Epithelial cell of proximal tubule (primary cell): Measurements from ENCODE around the gene PTPN21. TPM values are rescaled to one million over a fixed set of nuclear protein-coding genes. Genes with fewer than 3 reads are reported as not detected.
"Not testable (repeated sequence)": the region's sequence is repeated elsewhere in the genome, so short reads cannot be mapped to it uniquely, and the experiment has no call there.

Experiments
- DNase-seq: peaks from one replicate; pipeline ENCODE4 v3.0.0-alpha.2; 2011; ENCODE audit warnings: low read depth
- H3K4me3 ChIP-seq: 2 replicates; pipeline ENCODE4 v1.5.1; 2011; ENCODE audit warnings: low read depth, mild to moderate bottlenecking, low read length
- total RNA-seq: library from RNA; depleted of rRNA; stranded (reverse); fragments of >200 nt; gene quantifications from 2 replicates; pipeline ENCODE4 v1.2.3, GENCODE V29; 2015
- TF ChIP-seq, protein P1 (sequence below): conservative IDR thresholded peaks from 2 replicates; pipeline ENCODE4 v1.5.1; 2012; ENCODE audit warnings: low read depth, mild to moderate bottlenecking, low read length

The PTPN21 gene
- total RNA-seq, 1 donor from 2014 or later, result 5.9 TPM

DNA sequence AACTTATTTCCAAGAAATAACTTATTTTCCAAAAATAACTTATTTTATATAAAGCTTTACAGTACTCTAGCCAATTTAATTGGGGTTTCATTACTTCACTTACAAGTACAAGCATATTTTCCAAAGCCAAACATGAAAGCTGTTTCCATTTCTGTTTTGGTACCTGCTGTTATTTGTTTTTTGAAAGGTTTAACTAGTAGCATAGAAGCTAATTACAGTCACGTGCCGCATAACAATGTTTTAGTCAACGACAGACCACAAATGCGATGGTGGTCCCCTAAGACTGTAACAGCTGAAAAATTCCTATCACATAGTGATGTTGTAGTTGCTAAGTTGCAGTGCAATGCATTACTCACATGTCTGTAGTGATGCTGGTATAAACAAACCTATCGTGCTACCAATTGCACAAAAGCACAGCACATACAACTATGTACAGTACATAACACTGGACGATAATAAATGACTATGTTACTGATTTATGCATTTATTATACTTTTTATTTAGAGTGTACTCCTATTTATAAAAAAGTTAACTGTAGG is 21.7 kb downstream of the PTPN21 start:
- H3K4me3 ChIP-seq, result no peak overlapping the region
- TF ChIP-seq, protein P1, sequence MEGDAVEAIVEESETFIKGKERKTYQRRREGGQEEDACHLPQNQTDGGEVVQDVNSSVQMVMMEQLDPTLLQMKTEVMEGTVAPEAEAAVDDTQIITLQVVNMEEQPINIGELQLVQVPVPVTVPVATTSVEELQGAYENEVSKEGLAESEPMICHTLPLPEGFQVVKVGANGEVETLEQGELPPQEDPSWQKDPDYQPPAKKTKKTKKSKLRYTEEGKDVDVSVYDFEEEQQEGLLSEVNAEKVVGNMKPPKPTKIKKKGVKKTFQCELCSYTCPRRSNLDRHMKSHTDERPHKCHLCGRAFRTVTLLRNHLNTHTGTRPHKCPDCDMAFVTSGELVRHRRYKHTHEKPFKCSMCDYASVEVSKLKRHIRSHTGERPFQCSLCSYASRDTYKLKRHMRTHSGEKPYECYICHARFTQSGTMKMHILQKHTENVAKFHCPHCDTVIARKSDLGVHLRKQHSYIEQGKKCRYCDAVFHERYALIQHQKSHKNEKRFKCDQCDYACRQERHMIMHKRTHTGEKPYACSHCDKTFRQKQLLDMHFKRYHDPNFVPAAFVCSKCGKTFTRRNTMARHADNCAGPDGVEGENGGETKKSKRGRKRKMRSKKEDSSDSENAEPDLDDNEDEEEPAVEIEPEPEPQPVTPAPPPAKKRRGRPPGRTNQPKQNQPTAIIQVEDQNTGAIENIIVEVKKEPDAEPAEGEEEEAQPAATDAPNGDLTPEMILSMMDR, result no peak
- DNase-seq, result no peak

DNA sequence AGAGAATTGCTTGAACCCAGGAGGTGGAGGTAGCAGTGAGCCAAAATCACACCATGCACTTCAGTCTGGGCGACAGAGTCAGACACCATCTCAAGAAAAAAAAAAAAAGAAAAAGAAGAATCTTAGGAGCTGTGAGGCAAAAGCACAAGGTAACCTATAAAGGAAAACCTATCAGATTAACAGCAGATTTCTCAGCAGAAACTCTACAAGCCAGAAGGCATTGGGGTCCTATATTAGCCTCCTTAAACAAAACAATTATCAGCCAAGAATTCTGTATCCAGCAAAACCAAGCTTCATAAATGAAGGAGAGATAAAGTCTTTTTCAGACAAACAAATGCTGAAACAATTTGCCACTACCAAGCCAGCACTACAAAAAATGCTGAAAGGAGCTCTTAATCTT is 24.9 kb downstream of the PTPN21 start:
- DNase-seq, H3K4me3 ChIP-seq: not testable (repeated sequence)

DNA sequence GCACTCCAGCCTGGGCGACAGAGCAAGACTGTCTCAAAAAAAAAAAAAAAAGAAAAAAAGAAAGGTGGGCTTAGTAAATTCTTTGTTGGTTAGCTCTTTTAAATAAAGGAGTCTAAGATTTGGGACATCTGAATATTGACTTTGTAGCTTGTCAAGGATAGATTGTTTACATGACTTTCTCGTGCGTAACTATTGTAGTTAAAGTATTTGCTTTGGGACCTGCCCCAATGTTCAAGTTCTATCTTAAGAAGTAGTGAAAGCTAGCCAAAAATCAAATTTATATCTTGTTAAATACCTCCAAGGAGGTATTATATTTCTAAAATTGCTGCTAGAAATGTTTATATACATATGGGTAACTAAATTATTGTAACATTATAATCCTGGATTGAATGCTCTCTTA is 32.4 kb downstream of the PTPN21 start:
- TF ChIP-seq, protein P1, result no peak
- no peak overlapping the region for H3K4me3 ChIP-seq
- no peak for DNase-seq

DNA sequence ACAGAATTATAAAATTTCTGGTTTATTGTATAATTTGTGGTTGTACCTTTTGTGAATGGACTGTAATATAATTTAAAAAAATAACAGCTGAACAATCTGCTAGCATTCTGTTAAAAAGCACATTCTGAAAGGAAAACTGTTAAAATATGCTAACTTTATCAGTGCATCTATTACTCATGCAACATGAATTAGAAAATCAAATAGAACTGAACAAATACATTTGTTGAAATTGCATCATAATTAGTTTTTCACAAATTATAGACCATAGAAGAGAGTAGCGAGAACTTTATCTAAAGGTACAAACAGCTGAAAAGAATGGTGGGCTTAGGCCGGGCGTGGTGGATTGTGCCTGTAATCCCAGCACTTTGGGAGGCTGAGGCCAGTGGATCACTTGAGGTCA is 33.0 kb downstream of the PTPN21 start:
- TF ChIP-seq, protein P1, result no peak
- H3K4me3 ChIP-seq, result no peak overlapping the region
- no peak for DNase-seq

DNA sequence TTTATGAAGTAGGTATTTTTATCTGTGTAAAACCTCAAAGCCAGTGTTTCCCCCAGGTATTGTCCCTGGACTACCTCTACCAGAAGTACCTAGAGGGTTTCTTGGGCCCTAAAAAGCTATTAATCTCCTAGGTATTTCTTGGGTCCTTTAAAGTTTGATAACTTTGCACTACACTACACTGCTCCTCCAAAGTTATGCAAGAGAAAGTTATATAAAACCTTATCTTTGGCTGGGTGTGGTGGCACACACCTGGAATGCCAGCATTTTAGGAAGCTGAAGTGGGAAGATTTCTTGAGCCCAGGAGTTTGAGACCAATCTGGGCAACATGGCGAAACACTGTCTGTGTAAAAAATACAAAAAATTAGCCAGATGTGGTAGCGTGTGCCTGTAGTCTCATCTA is 34.9 kb downstream of the PTPN21 start:
- no peak overlapping the region for H3K4me3 ChIP-seq
- DNase-seq, result no peak
- TF ChIP-seq, protein P1, result no peak

DNA sequence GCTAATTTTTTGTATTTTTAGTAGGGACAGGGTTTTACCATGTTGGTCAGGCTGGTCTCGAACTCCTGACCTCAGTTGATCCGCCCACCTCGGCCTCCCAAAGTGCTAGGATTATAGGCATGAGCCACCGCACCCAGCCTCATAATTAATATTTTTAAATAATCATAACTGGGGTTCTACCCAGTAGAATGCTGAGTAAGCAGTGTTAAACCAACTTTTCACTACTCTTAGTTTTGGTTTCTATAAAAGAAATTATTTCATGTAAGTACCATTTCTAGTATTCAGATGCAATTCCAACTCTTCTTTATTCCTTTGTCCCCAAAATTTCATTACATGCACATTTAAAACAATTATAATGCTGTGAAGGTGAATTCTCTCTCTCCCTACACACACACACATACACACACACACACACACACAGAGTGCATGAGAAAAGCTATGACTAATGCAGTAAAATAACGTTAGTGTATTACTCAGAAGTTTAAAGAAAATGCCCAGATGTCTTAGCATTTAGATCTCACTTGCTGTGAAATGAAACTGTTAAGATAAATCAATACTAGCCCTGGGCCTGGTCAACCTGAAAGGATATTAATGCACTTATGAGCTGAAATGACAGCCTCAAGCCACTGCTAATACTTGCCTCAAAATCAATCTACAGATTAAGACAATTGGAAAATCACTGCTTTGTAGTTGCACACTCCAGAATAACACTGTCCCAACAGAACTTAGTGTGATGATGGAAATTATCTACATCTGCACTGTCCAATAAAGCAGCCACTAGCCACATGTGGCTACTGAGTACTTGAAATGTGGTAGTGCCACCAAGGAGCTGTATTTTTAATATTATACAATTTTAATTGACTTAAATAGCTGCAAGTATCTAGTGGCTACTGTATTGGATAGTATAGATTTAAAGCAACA is 36.0 kb downstream of the PTPN21 start:
- no peak for DNase-seq
- TF ChIP-seq, protein P1, result no peak

DNA sequence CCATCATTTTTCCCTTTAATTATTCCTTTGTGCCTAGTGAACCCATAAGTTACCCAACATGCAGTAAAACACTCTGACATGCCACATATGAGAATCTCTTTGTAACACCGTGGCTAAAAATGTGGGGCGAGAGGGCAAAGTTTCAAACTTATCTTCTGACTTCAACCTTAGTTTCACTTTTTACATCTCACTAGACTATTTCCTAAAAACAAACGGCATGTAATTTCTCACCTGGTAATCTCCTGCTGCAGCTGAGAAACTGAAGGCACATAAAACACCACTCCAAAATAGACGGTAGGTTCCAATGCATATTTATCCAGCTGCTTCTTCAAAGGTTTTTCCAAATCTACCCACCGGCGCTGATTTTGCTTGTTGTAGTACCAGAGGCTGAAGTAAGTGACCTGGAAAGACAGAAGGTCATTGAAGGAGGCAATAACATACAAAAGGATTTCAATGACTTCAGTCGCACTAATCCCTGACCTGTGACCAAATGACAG is 37.9 kb downstream of the PTPN21 start:
- TF ChIP-seq, protein P1, result no peak
- peak overlapping the region; percentile 25 for H3K4me3 ChIP-seq
- no peak for DNase-seq

More for the DNA sequence above, 36.0 kb downstream of the PTPN21 start:
- H3K4me3 ChIP-seq, result no peak overlapping the region
